Measurements from ENCODE around the gene REC114.
"Not testable (repeated sequence)": the region's sequence is repeated elsewhere in the genome, so short reads cannot be mapped to it uniquely, and the experiment has no call there.

Gene REC114

DNA sequence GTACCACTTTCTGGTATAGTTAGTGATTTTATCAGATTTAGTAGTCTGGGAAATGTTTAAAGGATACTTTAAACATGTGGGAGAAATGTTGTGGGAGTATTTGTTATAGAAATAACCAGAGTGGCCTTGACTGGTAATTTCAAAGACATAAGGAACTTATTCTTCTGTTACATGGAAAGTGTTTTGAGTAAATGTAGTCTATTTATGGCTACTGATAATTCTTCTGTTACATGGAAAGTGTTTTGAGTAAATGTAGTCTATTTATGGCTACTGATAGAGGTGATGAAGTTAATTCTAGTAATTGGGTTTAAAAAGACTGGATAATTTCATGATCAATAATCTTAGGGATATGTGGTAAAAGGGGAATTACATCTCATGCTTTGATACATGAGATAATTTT is 17.7 kb downstream of the REC114 start:
- no peak for DNase-seq

DNA sequence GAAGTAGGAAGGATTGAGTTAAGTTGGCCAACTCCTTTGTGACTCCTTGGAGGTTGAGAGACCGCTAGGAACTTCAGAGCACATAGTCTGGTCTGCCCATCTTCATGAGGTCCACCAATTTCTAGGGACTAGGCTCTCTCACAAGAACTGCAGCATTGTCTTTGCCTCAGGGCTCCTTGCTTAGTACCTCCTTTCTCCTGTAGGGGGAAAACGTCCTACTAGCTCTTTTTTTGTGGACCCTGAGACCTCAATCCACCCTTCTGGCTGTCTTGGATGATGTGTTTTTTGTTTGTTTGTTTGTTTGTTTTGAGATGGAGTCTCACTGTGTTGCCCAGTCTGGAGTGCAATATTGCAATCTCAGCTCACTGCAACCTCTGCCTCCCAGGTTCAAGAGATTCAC is 21.6 kb downstream of the REC114 start:
- DNase-seq = no peak

DNA sequence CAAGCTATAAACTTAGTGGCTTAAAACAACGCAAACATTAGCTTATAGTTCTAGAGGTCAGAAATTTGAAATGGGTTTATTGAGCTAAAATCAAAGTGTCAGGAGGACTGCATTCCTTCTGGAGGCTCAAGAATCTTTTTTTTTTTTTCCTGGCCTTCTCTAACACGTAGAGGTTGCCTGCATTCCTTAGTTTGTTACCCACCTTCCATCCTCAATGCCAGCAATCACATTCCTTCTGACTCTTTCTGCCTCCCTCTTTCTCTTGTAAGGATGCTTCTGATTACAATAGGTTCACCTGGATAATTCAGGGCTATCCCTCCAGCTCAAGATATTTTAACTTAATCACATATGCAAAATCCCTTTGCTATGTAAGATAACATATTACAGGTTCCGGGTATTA is 24.8 kb downstream of the REC114 start:
- no peak for DNase-seq

- no peak for DNase-seq
Observed at GRCh38 chr15:73474785-73475184, 31.8 kb downstream of the REC114 start.

- DNase-seq = no peak
Observed at GRCh38 chr15:73476704-73477216, 33.8 kb downstream of the REC114 start.

GRCh38 chr15:73480050-73480449 is 37.1 kb downstream of the REC114 start:
- DNase-seq = no peak

- no peak for DNase-seq
Observed at GRCh38 chr15:73482166-73482565, 39.2 kb downstream of the REC114 start.

DNA sequence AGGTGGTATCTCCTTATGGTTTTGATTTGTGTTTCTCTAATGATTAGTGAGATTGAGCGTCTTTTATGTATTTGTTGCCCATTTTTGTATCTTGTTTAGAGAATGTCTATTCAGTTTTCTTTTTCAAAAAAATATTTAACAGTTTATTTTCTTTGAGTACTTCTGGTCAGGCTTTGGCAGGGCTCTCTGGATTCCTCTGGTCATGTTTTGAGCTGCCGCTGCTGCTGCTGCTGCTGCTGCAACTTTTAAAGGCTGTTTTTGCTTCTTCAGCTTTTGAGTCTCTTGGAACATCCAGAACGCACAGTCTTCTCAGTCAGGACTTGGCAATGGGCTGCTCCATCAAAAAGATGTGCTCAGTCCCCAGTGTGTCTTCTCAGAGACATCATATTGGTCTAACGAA is 40.1 kb downstream of the REC114 start:
- DNase-seq = no peak

DNA sequence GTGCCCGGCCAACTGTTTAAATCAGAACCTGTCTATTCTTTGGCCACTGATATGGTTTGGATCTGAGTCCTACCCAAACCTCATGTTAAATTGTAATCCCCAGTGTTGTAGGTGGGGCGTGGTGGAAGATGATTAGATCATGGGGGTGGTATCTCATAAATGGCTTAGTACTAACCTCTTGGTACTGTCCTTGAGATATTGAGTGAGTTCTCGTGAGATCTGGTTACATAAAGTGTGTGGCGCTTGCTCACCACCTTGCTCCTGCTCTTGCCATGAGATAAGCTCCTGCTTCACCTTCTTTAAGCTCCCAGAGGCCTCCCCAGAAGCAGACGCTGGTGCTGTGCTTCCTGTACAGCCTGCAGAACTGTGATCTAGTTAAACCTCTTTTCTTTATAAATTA is 42.4 kb downstream of the REC114 start:
- no peak for DNase-seq

- DNase-seq = not testable (repeated sequence)
Observed at GRCh38 chr15:73485885-73486284, 42.9 kb downstream of the REC114 start.

DNA sequence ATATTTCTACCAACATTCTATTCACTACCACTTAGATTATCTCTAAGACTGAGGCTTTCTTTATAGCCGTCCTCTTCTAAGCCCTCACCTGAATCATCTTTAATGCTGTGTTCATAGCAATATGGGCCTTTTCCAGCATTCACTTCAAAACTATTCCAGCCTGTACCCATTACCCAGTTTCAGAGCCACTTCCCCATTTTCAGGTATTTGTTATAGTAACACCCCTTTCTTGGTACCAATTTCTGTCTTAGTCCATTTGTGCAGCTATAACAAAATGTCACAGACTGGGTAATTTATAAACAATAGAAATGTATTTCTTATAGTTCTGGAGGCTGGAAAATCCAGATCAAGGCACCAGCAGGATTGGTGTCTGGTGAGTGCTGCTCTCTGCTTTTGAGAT is 45.7 kb downstream of the REC114 start:
- no peak for DNase-seq

GRCh38 chr15:73493922-73494321 is 51.0 kb downstream of the REC114 start:
- DNase-seq = no peak

DNA sequence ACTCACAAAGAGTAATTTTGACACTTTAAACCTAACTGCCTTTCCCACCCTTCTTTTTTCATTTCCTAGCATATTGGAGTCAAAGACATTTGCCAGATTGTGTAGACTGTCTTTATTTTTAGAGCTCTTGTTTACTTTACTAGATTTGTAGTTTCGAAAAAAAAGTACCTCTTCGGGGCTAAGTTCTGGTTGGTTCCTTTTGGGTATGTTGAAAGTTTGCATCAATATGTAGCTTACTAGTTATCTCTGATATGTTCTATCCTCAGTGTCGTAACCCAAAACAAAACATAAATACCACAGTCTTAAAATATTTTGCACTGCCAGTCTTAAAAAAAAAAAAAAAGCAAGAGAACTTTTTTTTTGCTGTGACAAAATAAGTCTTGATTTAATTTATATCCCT is 52.2 kb downstream of the REC114 start:
- DNase-seq = no peak

DNA sequence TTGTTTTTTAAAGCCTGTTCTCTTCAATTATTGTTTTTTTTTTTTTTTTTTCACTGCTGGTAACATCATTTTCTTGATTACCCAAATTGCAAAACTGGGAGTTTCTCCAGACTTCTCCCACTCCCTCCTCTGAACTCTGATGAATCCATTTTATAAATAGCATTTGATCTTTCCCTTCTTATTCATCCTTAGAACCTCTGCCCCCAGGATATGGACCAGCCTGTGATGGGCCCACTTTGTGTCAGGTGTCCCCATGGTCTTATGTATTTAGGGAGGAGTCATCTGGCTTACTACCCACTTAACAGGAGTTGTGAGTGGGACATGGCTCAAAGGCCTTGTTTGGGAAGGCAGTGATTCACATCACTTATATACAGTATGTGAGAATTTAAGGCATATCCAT is 57.7 kb downstream of the REC114 start:
- DNase-seq = no peak

- no peak for DNase-seq
Observed at GRCh38 chr15:73504885-73505284, 61.9 kb downstream of the REC114 start.

GRCh38 chr15:73515527-73515926 is 72.6 kb downstream of the REC114 start:
- DNase-seq = no peak

DNA sequence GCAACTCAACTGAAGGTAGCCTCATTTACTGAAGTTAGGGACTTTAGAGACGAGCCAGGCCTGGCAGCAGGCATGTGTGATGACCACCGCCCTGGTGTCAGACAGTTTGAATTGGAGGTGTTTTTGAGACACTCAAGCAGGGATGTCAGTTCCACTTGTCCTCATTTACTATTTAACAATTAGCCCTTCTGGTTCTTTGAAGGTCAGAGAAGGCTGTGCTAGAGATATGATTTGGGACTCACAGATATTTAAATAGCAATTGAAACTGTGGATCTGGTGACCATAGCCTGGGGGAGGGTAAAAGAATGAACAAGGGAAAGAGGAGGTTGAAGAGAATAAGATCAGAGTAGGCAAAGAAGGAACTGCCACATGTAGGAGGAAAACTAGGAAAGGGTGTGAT is 74.6 kb downstream of the REC114 start:
- DNase-seq = no peak

- DNase-seq = no peak
Observed at GRCh38 chr15:73518180-73518862, 75.4 kb downstream of the REC114 start.

- no peak for DNase-seq
Observed at GRCh38 chr15:73518876-73519733, 76.1 kb downstream of the REC114 start.

- DNase-seq = no peak
Observed at GRCh38 chr15:73522011-73522410, 79.0 kb downstream of the REC114 start.

DNA sequence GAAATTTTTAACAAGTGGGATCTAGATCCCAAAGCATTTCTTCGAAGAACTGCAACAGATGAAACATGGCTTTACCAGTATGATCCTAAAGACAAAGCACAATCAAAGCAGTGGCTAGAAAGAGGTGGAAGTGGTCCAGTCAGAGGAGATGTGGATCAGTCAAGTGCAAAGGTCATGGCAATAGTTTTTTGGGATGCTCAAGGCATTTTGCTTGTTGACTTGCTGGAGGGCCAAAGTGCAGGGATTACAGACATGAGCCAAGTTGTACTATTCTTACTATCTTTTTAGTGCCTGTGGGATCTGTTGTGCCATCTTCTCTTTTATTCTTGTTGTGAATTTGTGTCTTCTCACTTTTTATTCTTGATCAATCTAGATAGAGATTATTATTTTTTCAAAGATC is 82.0 kb downstream of the REC114 start:
- DNase-seq = no peak

DNA sequence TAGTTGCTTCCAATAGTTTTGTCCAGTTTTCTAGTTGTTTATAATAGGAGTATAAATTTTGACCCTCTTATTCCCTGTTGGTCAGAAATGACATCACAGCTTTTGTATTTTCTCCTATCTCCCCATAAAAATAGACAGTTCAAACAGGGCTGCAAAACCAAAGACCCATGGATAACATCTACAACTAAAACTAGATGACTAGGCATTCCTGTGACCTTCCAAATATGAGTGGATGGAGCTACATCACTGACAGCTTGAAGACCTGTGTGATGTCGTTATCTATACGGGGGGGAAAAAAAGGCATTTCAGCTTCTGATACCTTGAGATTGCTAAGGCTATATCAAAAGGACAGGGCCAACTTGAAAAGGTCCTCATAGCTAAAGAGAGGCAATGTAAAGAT is 84.6 kb downstream of the REC114 start:
- no peak for DNase-seq

DNA sequence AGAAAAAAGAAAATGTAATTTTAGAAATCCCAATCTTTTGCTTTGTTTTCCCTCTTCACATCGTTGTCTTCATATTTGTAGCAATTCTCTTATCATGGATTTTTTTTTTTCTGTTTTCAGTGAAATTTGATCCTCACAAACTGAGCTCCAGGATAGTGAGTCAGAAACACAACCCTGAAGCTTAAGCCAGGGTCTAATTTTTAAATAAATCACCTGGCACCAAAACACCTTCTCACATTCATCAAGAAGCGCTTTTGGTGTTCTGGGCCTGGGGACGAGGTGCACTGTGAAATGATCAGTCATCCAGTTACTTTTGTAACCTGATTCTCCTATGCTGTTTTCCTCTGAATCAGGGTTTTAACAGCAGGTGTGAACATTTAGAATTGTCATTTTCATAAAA is 87.7 kb downstream of the REC114 start:
- no peak for DNase-seq

DNA sequence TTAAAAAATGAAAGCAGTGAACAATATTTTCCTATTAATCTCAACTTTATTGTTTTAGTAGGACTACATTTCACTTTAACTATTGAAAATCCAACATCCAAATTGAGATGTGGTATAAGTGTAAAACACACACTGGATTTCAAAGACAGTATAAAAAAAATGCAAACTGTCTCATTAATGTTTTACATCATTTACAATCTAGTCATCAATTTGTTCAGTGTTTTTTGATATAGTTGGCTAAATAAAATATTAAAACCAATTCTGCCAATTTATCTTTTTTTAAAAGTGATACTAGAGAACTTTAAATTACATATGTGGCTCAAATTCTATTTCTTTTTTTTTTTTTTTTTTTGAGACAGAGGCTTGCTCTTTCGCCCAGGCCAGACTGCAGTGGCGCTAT is 95.2 kb downstream of the REC114 start:
- DNase-seq = no peak
